ENCODE data around the gene ADGRG6.

DNA sequence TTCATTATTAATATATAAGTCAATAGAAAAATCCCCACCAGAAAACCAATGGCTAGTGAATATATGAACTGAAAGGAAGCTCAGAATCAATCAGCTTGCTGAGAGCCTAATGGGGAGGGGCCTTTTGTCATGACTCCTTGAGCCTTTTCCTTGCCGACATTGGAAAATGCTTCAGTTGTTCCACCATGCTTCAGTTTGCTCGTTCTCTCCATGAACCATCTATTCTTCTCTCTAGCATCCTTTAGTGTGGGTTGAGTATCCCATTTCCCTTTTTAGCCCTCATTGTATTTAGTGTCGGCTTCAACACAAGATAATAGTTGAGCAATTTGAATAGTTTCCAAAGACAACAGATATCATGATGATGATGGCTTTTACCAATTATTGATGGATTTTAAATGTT lies 139.9 kb downstream of the ADGRG6 start:
- TF ChIP-seq, protein P1, sequence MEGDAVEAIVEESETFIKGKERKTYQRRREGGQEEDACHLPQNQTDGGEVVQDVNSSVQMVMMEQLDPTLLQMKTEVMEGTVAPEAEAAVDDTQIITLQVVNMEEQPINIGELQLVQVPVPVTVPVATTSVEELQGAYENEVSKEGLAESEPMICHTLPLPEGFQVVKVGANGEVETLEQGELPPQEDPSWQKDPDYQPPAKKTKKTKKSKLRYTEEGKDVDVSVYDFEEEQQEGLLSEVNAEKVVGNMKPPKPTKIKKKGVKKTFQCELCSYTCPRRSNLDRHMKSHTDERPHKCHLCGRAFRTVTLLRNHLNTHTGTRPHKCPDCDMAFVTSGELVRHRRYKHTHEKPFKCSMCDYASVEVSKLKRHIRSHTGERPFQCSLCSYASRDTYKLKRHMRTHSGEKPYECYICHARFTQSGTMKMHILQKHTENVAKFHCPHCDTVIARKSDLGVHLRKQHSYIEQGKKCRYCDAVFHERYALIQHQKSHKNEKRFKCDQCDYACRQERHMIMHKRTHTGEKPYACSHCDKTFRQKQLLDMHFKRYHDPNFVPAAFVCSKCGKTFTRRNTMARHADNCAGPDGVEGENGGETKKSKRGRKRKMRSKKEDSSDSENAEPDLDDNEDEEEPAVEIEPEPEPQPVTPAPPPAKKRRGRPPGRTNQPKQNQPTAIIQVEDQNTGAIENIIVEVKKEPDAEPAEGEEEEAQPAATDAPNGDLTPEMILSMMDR (IDR thresholded peaks at IDR 0.05): no peak
- TF ChIP-seq POLR2AphosphoS5 (IDR thresholded peaks at IDR 0.05; ENCODE audit: low read depth, low read length) (no peak), TCF7L2 (IDR thresholded peaks at IDR 0.05; ENCODE audit: low read depth, low read length) (no peak)
